Nephron progenitor cell (in vitro differentiated cells): ENCODE results near the gene RNASE9.
A peak's percentile ranks its signal among the peaks of the same experiment; 100 is the strongest.

Experiments
- DNase-seq: peaks from one replicate; pipeline ENCODE4 v3.0.0; 2021
- H3K27ac Mint-ChIP-seq: 2 replicates; pipeline ENCODE4 v1.8.0; 2021; ENCODE audit warnings: mild to moderate bottlenecking, moderate library complexity, mixed read lengths
- H3K27me3 Mint-ChIP-seq: 2 replicates; pipeline ENCODE4 v1.8.0; 2021; ENCODE audit warnings: mild to moderate bottlenecking, low read depth, mixed read lengths; ENCODE audit not compliant: poor library complexity
- H3K36me3 Mint-ChIP-seq: 2 replicates; pipeline ENCODE4 v1.8.0; 2021; ENCODE audit warnings: low read depth, mixed read lengths
- H3K4me1 Mint-ChIP-seq: 2 replicates; pipeline ENCODE4 v1.8.0; 2021; ENCODE audit warnings: mixed read lengths
- H3K4me3 Mint-ChIP-seq: 2 replicates; pipeline ENCODE4 v1.8.0; 2021; ENCODE audit warnings: mild to moderate bottlenecking, moderate library complexity, mixed read lengths
- H3K9me3 Mint-ChIP-seq: 2 replicates; pipeline ENCODE4 v1.8.0; 2021; ENCODE audit warnings: mild to moderate bottlenecking, moderate library complexity, mixed read lengths
- CTCF ChIP-seq: fragments of 200-600 bp; sonication (generic); IDR thresholded peaks from 2 replicates; pipeline ENCODE4 v1.5.0; 2021; ENCODE audit warnings: antibody characterized with exemption

Gene RNASE9

GRCh38 chr14:20530771-20531571, 29.9 kb downstream of the RNASE9 start:
- no peaks in the 10 kb centered on the region for H3K9me3 Mint-ChIP-seq
- DNase-seq: peak; percentile 76
- H3K4me3 Mint-ChIP-seq: no peak overlapping the region
- H3K27ac Mint-ChIP-seq: no peak overlapping the region
- H3K36me3 Mint-ChIP-seq: no peaks in the 10 kb centered on the region
- H3K4me1 Mint-ChIP-seq: no peaks in the 10 kb centered on the region
- peaks cover 23% of the 10 kb centered on the region for H3K27me3 Mint-ChIP-seq
- TF ChIP-seq CTCF: peak; percentile 67

GRCh38 chr14:20529806-20530205, 31.0 kb downstream of the RNASE9 start:
- H3K27ac Mint-ChIP-seq: no peak overlapping the region
- no peaks in the 10 kb centered on the region for H3K9me3 Mint-ChIP-seq
- H3K27me3 Mint-ChIP-seq: peaks cover 27% of the 10 kb centered on the region
- no peak for DNase-seq
- H3K4me1 Mint-ChIP-seq: no peaks in the 10 kb centered on the region
- no peak overlapping the region for H3K4me3 Mint-ChIP-seq
- TF ChIP-seq CTCF: no peak
- no peaks in the 10 kb centered on the region for H3K36me3 Mint-ChIP-seq

DNA sequence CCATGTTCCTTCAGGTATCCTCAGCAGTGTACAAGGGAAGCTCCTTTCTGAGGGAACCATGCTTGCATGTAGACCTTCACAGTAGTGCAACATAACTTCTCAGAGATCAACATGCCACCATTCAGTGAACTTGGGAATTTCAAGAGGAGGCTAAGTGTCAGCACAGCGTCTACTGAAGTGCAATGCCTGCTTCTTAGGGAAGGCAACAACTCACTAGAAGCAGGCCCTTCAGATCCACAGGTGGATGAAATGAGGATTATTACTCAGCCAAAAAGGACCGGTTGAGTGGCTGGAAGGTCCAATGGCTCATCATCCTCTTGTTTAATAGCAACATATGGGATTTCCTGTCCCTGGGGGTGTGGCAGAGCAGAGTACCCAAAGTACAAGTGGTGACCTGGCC, 36.8 kb downstream of the RNASE9 start:
- peaks cover 23% of the 10 kb centered on the region for H3K27me3 Mint-ChIP-seq
- H3K4me1 Mint-ChIP-seq: no peaks in the 10 kb centered on the region
- H3K27ac Mint-ChIP-seq: no peak overlapping the region

DNA sequence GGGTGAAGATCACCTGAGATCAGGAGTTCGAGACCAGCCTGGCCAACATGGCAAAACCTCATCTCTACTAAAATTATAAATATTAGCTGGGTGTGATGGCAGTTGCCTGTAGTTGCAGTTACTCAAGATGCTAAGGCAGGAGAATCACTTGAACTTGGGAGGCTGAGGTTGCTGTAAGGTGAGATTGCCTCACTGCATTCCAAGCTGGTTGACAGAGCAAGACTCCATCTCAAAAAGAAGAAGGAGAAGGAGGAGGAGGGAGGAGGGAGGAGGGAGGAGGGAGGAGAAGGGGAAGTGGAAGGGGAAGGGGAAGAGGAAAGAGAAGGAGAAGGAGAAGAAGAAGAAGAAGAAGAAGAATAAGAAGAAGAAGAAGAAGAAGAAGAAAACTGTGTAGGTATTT, 38.5 kb downstream of the RNASE9 start:
- Mint-ChIP-seq H3K9me3 (peaks cover 10% of the 10 kb centered on the region), H3K4me1 (no peaks in the 10 kb centered on the region), H3K27me3 (peaks cover 11% of the 10 kb centered on the region), H3K36me3 (no peaks in the 10 kb centered on the region), H3K27ac (no peak overlapping the region), H3K4me3 (no peak overlapping the region)
- no peak for TF ChIP-seq CTCF
- no peak for DNase-seq

More for the DNA sequence above, 36.8 kb downstream of the RNASE9 start:
- DNase-seq: no peak
- H3K9me3 Mint-ChIP-seq: peaks cover 10% of the 10 kb centered on the region
- H3K36me3 Mint-ChIP-seq: no peaks in the 10 kb centered on the region
- H3K4me3 Mint-ChIP-seq: no peak overlapping the region
- TF ChIP-seq CTCF: no peak

- no peak for DNase-seq
- peaks cover 10% of the 10 kb centered on the region for H3K4me1 Mint-ChIP-seq
- no peak overlapping the region for H3K4me3 Mint-ChIP-seq
- TF ChIP-seq CTCF: no peak
- peaks cover 10% of the 10 kb centered on the region for H3K9me3 Mint-ChIP-seq
- peaks cover 1% of the 10 kb centered on the region for H3K27me3 Mint-ChIP-seq
- no peak overlapping the region for H3K27ac Mint-ChIP-seq
- no peaks in the 10 kb centered on the region for H3K36me3 Mint-ChIP-seq
Measured at GRCh38 chr14:20516921-20517320, 43.9 kb downstream of the RNASE9 start.

DNA sequence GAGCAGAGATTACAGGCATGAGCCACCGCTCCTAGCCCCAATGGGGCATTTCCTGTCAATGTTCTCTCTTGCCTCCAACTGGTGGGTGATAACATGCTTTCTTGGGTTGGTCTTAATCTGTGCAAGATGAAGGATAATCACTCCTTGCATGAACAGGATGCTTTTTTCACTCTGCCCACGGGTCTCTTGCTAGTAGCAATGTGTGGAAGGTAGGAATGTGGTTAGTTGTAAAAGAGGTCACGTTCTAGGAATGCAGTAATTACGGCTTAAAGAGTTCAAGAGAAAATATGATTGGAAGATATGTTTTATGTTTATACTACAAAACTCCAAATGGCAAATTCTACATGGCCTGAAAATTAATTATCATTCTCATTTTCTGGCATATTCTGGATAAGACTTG, 45.0 kb downstream of the RNASE9 start:
- Mint-ChIP-seq H3K4me1 (peaks cover 13% of the 10 kb centered on the region), H3K27me3 (peaks cover 5% of the 10 kb centered on the region), H3K9me3 (peaks cover 10% of the 10 kb centered on the region), H3K27ac (no peak overlapping the region), H3K4me3 (no peak overlapping the region), H3K36me3 (no peaks in the 10 kb centered on the region)
- DNase-seq: no peak
- TF ChIP-seq CTCF: no peak
